ENCODE results near the gene PTGR3.

- TF ChIP-seq, protein P1, sequence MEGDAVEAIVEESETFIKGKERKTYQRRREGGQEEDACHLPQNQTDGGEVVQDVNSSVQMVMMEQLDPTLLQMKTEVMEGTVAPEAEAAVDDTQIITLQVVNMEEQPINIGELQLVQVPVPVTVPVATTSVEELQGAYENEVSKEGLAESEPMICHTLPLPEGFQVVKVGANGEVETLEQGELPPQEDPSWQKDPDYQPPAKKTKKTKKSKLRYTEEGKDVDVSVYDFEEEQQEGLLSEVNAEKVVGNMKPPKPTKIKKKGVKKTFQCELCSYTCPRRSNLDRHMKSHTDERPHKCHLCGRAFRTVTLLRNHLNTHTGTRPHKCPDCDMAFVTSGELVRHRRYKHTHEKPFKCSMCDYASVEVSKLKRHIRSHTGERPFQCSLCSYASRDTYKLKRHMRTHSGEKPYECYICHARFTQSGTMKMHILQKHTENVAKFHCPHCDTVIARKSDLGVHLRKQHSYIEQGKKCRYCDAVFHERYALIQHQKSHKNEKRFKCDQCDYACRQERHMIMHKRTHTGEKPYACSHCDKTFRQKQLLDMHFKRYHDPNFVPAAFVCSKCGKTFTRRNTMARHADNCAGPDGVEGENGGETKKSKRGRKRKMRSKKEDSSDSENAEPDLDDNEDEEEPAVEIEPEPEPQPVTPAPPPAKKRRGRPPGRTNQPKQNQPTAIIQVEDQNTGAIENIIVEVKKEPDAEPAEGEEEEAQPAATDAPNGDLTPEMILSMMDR (IDR thresholded peaks at IDR 0.05; ENCODE audit: low read depth, low read length): no peak
- no peak for TF ChIP-seq MYC (IDR thresholded peaks at IDR 0.05; ENCODE audit: low read depth, low read length)
These were observed 18.0 kb upstream of the PTGR3 start for GRCh38 chr18:75226956-75227316.
